ENCODE measurements around the gene REPS1. TPM values are rescaled to one million over a fixed set of nuclear protein-coding genes. Genes with fewer than 3 reads are reported as not detected.

Gene REPS1
- total and polyA plus RNA-seq, 7 donors = 13.0 to 23.9 (median 17.2) TPM

DNA sequence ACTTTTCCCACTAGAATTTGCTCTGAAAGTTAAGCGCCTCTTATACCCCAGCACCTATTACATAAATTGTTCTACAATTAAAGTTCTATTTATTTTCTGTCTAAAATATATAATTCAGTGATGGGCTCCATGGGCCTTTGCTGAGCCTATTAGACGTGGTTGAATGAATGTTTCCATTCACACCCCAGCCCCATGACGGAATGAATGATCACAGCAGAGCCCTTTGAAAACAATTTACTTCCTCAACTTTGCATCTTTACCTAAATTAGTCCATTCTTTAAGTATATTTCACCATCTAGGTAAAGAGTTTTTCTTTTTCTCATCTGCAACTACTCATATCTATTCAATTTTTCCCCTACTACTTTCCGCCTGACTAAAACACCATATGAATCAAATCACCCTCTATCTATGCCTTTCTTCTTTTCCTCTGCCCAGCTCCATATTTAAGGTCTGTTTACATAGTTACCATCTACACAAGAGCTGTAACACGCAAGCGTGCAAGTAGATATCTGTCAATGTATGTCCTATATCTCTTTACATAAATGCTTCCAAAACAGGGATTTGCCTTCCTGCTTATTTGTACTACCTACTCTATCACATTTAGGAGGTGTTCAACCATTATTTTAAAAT, 122.5 kb downstream of the REPS1 start:
- peaks cover 0 to 3% (median 0%) of the 10 kb centered on the region in 3 donors for H3K27me3 ChIP-seq (ENCODE audit: insufficient read depth in 3 of 3, low read length in 2 of 3)
- intact Hi-C loops (cut with DNase I) = no loop called here
- no peak overlapping the region for H3K27ac ChIP-seq
- 91 to 95% (median 94%) methylated on average over 6 of the region's 6 CpGs for WGBS, 3 donors
- no peaks in the 10 kb centered on the region for H3K4me1 ChIP-seq
- no peak for DNase-seq
- ATAC-seq = no peak
- H3K9me3 ChIP-seq = no peaks in the 10 kb centered on the region
- H3K4me3 ChIP-seq = no peak overlapping the region
- no peaks in the 10 kb centered on the region for H3K36me3 ChIP-seq (ENCODE audit: insufficient read depth in 1 of 2, low read depth in 1 of 2)
- TF ChIP-seq, protein P1, sequence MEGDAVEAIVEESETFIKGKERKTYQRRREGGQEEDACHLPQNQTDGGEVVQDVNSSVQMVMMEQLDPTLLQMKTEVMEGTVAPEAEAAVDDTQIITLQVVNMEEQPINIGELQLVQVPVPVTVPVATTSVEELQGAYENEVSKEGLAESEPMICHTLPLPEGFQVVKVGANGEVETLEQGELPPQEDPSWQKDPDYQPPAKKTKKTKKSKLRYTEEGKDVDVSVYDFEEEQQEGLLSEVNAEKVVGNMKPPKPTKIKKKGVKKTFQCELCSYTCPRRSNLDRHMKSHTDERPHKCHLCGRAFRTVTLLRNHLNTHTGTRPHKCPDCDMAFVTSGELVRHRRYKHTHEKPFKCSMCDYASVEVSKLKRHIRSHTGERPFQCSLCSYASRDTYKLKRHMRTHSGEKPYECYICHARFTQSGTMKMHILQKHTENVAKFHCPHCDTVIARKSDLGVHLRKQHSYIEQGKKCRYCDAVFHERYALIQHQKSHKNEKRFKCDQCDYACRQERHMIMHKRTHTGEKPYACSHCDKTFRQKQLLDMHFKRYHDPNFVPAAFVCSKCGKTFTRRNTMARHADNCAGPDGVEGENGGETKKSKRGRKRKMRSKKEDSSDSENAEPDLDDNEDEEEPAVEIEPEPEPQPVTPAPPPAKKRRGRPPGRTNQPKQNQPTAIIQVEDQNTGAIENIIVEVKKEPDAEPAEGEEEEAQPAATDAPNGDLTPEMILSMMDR (IDR thresholded peaks at IDR 0.05) = no peak

DNA sequence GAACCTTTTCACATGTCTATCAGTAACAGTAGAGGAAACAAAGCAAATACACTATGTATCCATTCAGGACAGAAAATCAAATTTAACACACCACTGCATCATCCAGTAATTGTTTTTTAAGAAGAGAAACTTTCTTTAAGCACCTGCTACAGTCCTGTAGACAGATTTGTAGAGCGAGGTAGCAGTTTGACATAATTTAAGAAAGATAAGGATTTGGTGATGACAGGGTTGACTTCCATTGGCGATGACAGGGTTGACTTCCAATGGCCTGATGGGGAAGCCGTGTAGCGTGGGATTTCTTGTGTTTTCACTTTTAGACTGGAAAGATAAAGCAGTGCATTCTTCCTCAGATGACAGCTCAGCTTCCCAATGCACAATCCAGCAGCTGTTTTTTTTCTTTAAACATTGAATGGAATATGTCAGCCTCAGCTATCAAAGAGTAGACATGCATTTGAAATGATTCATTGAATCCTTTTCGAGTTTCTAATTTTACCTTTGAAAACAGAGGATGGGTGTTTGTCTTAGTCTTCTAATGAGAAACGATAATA, 123.6 kb downstream of the REPS1 start:
- intact Hi-C loops (cut with DNase I) = no loop called here

GRCh38 chr6:138863321-138863720, 124.7 kb downstream of the REPS1 start:
- ATAC-seq = peak in 1 of 4 donors; percentile 35
- no peak for DNase-seq
- no peaks in the 10 kb centered on the region for H3K4me1 ChIP-seq
- H3K36me3 ChIP-seq (ENCODE audit: insufficient read depth in 1 of 2, low read depth in 1 of 2) = no peaks in the 10 kb centered on the region
- intact Hi-C loops (cut with DNase I) = no loop called here
- no peaks in the 10 kb centered on the region for H3K9me3 ChIP-seq
- 49 to 60% (median 53%) methylated on average over 9 of the region's 9 CpGs for WGBS, 3 donors
- H3K27ac ChIP-seq = no peak overlapping the region
- H3K4me3 ChIP-seq = no peak overlapping the region
- peaks cover 0 to 3% (median 0%) of the 10 kb centered on the region in 3 donors for H3K27me3 ChIP-seq (ENCODE audit: insufficient read depth in 3 of 3, low read length in 2 of 3)
- TF ChIP-seq, protein P1 (IDR thresholded peaks at IDR 0.05) = no peak

More for the DNA sequence above, 123.6 kb downstream of the REPS1 start:
- ATAC-seq (no peak), DNase-seq (no peak)
- Histone ChIP-seq H3K4me3 (no peak overlapping the region), H3K36me3 (ENCODE audit: insufficient read depth in 1 of 2, low read depth in 1 of 2) (no peaks in the 10 kb centered on the region), H3K27ac (no peak overlapping the region), H3K27me3 (ENCODE audit: insufficient read depth in 3 of 3, low read length in 2 of 3) (peaks cover 0 to 3% (median 0%) of the 10 kb centered on the region in 3 donors), H3K4me1 (no peaks in the 10 kb centered on the region), H3K9me3 (no peaks in the 10 kb centered on the region)
- TF ChIP-seq, protein P1 (IDR thresholded peaks at IDR 0.05) = no peak
- 48 to 78% (median 71%) methylated on average over 6 of the region's 6 CpGs for WGBS, 3 donors

DNA sequence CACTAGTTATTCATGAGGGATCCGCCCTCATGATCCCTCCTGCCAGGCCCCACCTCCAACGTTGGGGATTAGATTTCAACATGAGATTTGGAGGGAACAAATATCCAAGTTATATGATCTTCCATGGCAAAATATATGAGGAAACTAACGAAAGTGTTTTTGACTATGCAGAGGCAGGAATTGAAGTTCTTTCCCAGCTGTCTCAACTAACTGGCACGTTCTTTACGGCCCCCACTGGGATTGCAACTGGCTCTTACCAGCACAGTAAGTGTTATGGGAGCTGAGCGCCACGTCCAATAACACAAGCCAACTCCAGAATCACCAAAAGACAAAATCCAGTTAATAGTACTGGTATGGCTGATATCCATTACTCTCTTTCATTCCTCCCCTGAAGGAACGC, 125.6 kb downstream of the REPS1 start:
- ATAC-seq (no peak), DNase-seq (no peak)
- intact Hi-C loops (cut with DNase I) = no loop called here
- Histone ChIP-seq H3K4me1 (no peaks in the 10 kb centered on the region), H3K36me3 (ENCODE audit: insufficient read depth in 1 of 2, low read depth in 1 of 2) (no peaks in the 10 kb centered on the region), H3K9me3 (no peaks in the 10 kb centered on the region), H3K27me3 (ENCODE audit: insufficient read depth in 3 of 3, low read length in 2 of 3) (peaks cover 0 to 3% (median 0%) of the 10 kb centered on the region in 3 donors), H3K27ac (no peak overlapping the region), H3K4me3 (no peak overlapping the region)
- TF ChIP-seq, protein P1 (IDR thresholded peaks at IDR 0.05) = no peak
- 25 to 61% (median 38%) methylated on average over 8 of the region's 8 CpGs for WGBS, 3 donors
